Body of pancreas (tissue), 4 donors: ENCODE measurements around the gene ZNF681. TPM values are rescaled to one million over a fixed set of nuclear protein-coding genes. Genes with fewer than 3 reads are reported as not detected.
"Not testable (repeated sequence)": the region's sequence is repeated elsewhere in the genome, so short reads cannot be mapped to it uniquely, and the experiment has no call there.

ENCODE experiments used
- ATAC-seq: fragments of 150-250 bp; one replicate; pipeline ENCODE4 v1.9.1; 2016
- DNase-seq, 4 donors: peaks; one replicate each; pipeline ENCODE4 v3.0.0-alpha.2; 2019
- H3K27ac ChIP-seq, 4 donors: fragments of 200-600 bp; sonication (generic); 1 replicate in 3 of 4; 2 replicates in 1 of 4; pipeline versions ENCODE4 v1.5.1 to v1.6.1; 2016 to 2019; ENCODE audit warnings: mild to moderate bottlenecking in 1 of 4, mixed read lengths in 1 of 4, moderate library complexity in 1 of 4
- H3K27me3 ChIP-seq, 2 donors: fragments of 200-600 bp; sonication (generic); one replicate each; pipeline ENCODE4 v1.6.0; 2016; ENCODE audit warnings: mild to moderate bottlenecking in 1 of 2
- H3K36me3 ChIP-seq, 2 donors: fragments of 200-600 bp; sonication (generic); replicated peaks in 1 of 2; 2 replicates each; pipeline ENCODE4 v1.5.1; 2016; ENCODE audit warnings: low read depth in 2 of 2; ENCODE audit not compliant: insufficient read depth in 1 of 2
- H3K4me1 ChIP-seq: fragments of 200-600 bp; sonication (generic); one replicate; pipeline ENCODE4 v1.6.0; 2016
- H3K4me3 ChIP-seq, 2 donors: fragments of 200-600 bp; sonication (generic); 1 replicate in 1 of 2; 2 replicates in 1 of 2; pipeline ENCODE4 v1.5.1; 2016 to 2019
- H3K9me3 ChIP-seq, 3 donors: fragments of 200-600 bp; sonication (generic); 1 replicate in 2 of 3; 2 replicates in 1 of 3; pipeline ENCODE4 v1.5.1; 2016
- CTCF ChIP-seq, 7 experiments: fragments of 450-650 bp in 4 of 7; fragments of 200-600 bp in 3 of 7; sonication (generic) in 3 of 7; IDR thresholded peaks; one replicate each; pipeline ENCODE4 v1.5.1; 2016 to 2019; ENCODE audit warnings: antibody characterized with exemption in 7 of 7
- POLR2A ChIP-seq, 3 donors: fragments of 450-650 bp; IDR thresholded peaks; one replicate each; pipeline ENCODE4 v1.6.1; 2016; ENCODE audit warnings: antibody characterized with exemption in 3 of 3, mild to moderate bottlenecking in 2 of 3
- WGBS, 2 donors: methylation state at CpG; one replicate each; pipeline ENCODE4 v1.1.5; 2017; 5-methylcytosine and 5-hydroxymethylcytosine counted together
- intact Hi-C: fragments of 100-400 bp; cut with DNase I; formaldehyde crosslinking; loops from one replicate; pipeline ENCODE4 v1.15.1; 2023
- total RNA-seq, 2 donors: library from RNA; depleted of rRNA; stranded (reverse); fragments of >200 nt; gene quantifications; one replicate each; pipeline ENCODE4 v1.1.0, GENCODE V29; 2016

ZNF681 gene
- total RNA-seq, 2 donors from 2014 or later = 0.99 to 2.1 TPM

GRCh38 chr19:23784274-23784673 lies 25.6 kb upstream of the ZNF681 start:
- DNase-seq (no peak), ATAC-seq (no peak)
- TF ChIP-seq POLR2A (IDR thresholded peaks at IDR 0.05) = no peak
- TF ChIP-seq CTCF (IDR thresholded peaks at IDR 0.05) = no peak
- 44% methylated on average over 2 of the region's 2 CpGs for WGBS, 2 donors
- H3K27ac ChIP-seq = no peak overlapping the region
- intact Hi-C loops = no loop called here
- H3K4me3 ChIP-seq = no peak overlapping the region
- no peaks in the 10 kb centered on the region for H3K27me3 ChIP-seq
- no peaks in the 10 kb centered on the region for H3K9me3 ChIP-seq
- H3K4me1 ChIP-seq = peaks cover 7% of the 10 kb centered on the region
- no peaks in the 10 kb centered on the region for H3K36me3 ChIP-seq

DNA sequence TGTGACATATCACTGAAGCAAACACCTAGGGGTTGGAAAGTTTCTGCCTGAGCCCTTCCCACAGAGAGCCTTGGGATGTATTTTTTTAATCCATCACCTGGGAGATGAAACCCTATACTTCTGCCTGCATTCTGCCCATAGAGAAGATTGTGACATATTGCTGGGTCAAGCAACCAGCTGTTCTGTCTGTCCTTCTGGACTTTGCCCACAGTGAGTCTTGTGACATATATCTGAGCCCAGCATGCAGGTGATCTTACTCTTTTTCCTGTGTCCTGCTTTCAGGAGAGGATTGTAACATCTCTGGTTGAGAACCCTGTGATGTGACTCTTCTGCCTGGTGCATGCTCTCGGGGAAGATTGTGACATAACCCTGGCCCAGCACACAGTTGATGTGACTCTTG lies 24.9 kb upstream of the ZNF681 start:
- H3K27ac ChIP-seq = no peak overlapping the region
- H3K9me3 ChIP-seq = no peaks in the 10 kb centered on the region
- no peak overlapping the region for H3K4me3 ChIP-seq
- TF ChIP-seq CTCF (IDR thresholded peaks at IDR 0.05) = no peak
- no peak for TF ChIP-seq POLR2A (IDR thresholded peaks at IDR 0.05)
- peaks cover 7% of the 10 kb centered on the region for H3K4me1 ChIP-seq
- DNase-seq (no peak), ATAC-seq (no peak)
- H3K27me3 ChIP-seq = no peaks in the 10 kb centered on the region
- 0% methylated on average over 1 of the region's 1 CpG for WGBS, 2 donors
- H3K36me3 ChIP-seq = no peaks in the 10 kb centered on the region
- intact Hi-C loops = no loop called here

- intact Hi-C loops = no loop called here
- Histone ChIP-seq H3K4me3 (no peak overlapping the region), H3K27me3 (no peaks in the 10 kb centered on the region), H3K4me1 (no peaks in the 10 kb centered on the region), H3K27ac (no peak overlapping the region), H3K9me3 (no peaks in the 10 kb centered on the region), H3K36me3 (peaks cover 0 to 4% of the 10 kb centered on the region in 2 donors)
- DNase-seq (no peak), ATAC-seq (no peak)
- TF ChIP-seq CTCF (IDR thresholded peaks at IDR 0.05) = no peak
- TF ChIP-seq POLR2A (IDR thresholded peaks at IDR 0.05) = no peak
- WGBS, 2 donors = 92 to 93% methylated on average over 7 of the region's 7 CpGs
Observed at GRCh38 chr19:23779645-23780044, 21.0 kb upstream of the ZNF681 start.

DNA sequence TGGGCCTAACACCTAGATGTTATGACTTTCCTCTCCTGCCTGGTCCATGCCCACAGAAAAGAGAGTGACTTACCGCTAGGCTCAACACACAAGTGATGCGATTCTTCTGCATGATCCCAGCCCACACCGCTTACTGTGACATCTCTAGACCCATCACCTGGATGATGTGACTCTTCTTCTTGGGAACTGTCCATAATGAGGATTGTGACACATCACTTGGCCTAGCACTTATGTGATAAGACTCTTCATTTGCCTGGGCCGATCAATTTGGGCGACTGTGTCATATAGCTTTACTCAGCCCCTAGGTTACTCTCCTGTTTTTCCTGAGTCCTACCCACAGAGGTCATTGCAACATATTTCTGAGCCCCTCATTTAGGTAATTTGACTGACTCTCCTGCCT lies 19.9 kb upstream of the ZNF681 start:
- H3K4me1 ChIP-seq = no peaks in the 10 kb centered on the region
- DNase-seq (no peak), ATAC-seq (no peak)
- H3K9me3 ChIP-seq = no peaks in the 10 kb centered on the region
- H3K27ac ChIP-seq = no peak overlapping the region
- no peak overlapping the region for H3K4me3 ChIP-seq
- TF ChIP-seq CTCF (IDR thresholded peaks at IDR 0.05) = no peak
- TF ChIP-seq POLR2A (IDR thresholded peaks at IDR 0.05) = no peak
- intact Hi-C loops = no loop called here
- H3K27me3 ChIP-seq = no peaks in the 10 kb centered on the region
- peaks cover 0 to 4% of the 10 kb centered on the region in 2 donors for H3K36me3 ChIP-seq
- 93 to 99% methylated on average over 5 of the region's 5 CpGs for WGBS, 2 donors

DNA sequence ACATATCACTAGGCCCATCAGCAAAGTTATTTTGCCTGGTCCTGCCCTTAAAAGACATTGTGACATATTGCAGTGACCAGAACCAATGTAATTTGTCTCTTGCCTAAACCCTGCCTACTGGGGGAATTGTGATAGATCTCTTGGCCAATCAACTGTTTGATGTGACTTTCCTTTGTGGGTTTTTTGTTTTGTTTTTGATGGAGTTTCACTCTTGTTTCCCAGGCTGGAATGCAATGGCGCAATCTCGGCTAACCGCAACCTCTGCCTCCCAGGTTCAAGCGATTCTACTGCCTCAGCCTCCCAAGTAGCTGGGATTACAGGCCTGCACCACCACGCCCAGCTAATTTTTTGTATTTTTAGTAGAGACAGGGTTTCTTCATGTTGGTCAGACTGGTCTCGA lies 19.3 kb upstream of the ZNF681 start:
- H3K4me3 ChIP-seq, H3K9me3 ChIP-seq, H3K36me3 ChIP-seq, H3K4me1 ChIP-seq, H3K27me3 ChIP-seq, DNase-seq, H3K27ac ChIP-seq, intact Hi-C loops, ATAC-seq: not testable (repeated sequence)
- 93 to 97% methylated on average over 6 of the region's 6 CpGs for WGBS, 2 donors
